Urothelium cell line (cell line): ENCODE results near the gene PRCP.
A peak's percentile ranks its signal among the peaks of the same experiment; 100 is the strongest.
"Not testable (repeated sequence)": the region's sequence is repeated elsewhere in the genome, so short reads cannot be mapped to it uniquely, and the experiment has no call there.

Experiments
- DNase-seq: peaks from one replicate; pipeline ENCODE4 v3.0.0; 2011; ENCODE audit warnings: low spot score, mixed read lengths
- FAIRE-seq: peaks from 2 replicates; lab custom pipeline; 2011; peaks lifted over from hg19 to GRCh38; lab: Jason Lieb, UNC

Gene PRCP

DNA sequence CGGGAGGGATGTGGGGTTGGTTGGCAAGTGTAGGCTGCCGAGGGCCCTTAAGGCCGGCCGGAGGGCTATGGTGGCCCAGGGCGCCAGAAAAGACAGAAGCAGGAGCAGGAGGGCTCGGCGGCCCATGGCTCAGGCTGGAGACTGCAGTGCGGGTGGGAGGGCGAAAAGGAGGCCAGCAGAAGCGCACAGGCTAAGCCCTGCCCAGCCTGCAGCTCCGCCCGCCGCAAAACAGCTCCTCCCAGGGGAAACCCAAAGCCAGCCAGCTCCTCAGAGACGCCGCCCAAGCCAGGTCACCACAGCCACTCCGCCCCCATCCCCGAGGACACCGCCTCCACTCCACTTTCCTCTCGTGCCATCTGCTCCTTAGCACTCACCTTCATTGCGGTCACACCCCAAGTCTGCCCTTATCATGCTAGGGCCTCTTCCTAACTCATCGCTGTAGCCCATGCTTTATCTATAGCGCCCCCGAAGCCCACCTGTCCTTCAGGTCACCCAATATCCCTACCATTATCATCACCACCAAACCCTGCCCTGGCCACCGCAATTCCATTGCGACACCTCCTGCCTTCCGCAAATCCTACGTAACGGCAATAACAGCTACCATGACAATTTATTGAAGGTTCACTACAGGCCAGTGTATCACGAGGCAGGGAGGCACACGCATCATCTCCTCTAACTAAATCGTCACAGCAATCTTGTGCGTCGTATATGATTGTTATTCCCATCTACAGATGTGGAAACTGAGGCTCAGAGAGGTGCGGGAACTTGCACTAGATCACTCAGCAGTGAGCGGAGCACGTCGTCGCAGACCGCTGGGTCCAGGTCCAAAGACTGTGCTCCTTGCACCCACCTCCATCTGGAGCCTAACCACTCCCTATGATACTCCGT, at the start of gene PRCP:
Gene PRCP (minus strand): TSS at position 154 of the 888 bp plus-strand sequence. CDS start 28 bp downstream, at position 126.
- FAIRE-seq, result peak; percentile 83
- DNase-seq, result peak; percentile 98

DNA sequence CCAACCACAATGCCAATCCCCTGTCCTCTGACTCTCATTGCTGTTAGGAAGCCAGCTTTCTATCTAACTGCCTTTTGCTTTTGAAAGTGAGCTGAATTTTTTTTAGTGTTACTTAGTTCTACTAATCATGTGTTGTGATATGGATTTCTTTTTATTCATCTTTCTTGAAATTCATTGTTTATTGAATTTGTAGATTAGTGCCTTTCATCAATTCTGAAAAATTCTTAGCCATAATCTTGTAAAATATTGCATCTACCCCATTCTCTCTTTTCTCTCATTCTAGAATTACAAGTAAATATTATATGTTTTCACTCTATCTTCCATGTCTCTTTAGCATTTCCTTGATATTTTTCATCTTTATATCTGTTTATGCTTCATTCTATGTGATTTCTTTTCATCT, 49.1 kb upstream of the PRCP start:
- FAIRE-seq, result no peak
- no peak for DNase-seq

DNA sequence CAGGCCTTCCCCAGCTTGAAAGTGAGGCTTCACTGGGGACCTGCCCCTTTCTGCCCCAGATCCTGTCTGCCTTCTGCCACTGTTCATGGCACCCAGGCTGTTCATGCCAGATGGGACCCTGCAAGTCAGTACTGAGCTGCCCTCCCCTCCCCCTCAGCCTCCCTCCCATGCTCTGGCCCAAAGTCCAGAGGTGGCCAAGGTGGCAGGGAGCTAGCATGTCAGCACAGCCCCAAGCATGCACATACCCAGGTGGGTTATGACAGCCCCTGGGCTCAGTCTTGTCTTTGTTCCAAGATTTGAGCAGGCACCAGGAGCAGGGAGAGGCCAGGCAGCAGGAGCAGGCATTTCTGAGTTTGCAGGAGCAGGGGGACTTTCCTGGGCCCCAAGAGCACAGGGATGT, 45.5 kb upstream of the PRCP start:
- no peak for DNase-seq
- no peak for FAIRE-seq

DNA sequence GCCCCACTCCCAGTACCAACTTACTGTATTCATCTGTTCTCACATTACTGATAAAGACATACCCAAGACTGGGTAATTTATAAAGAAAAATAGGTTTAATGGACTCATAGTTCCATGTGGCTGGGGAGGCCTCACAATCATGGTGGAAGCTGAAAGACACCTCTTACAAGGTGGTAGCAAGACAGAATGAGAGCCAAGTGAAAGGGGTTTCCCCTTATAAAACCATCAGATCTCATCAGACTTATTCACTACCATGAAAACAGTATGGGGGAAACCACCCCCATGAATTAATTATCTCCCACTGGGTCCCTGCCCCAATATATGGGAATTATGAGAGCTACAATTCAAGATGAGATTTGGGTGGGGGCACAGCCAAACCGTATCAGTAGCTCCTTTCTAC, 44.8 kb upstream of the PRCP start:
- not testable (repeated sequence) for DNase-seq

DNA sequence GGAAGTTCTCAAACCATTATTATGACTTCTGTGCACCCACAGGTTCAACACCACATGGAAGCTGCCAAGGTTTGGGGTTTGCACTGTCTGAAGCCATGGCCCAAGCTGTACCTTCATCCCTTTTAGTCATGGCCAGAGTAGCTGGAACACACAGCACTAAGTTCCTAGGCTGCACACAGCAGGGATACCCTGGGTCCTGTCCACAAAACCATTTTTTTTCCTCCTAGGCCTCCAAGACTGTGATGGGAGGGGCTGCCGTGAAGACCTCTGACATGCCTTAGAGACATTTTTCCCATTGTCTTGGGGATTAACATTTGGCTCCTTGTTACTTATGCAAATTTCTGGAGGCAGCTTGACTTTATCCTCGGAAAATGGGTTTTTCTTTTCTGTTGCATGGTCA, 44.0 kb upstream of the PRCP start:
- DNase-seq (no peak), FAIRE-seq (no peak)

More for the DNA sequence above, 44.8 kb upstream of the PRCP start:
- FAIRE-seq, result not testable (repeated sequence)

DNA sequence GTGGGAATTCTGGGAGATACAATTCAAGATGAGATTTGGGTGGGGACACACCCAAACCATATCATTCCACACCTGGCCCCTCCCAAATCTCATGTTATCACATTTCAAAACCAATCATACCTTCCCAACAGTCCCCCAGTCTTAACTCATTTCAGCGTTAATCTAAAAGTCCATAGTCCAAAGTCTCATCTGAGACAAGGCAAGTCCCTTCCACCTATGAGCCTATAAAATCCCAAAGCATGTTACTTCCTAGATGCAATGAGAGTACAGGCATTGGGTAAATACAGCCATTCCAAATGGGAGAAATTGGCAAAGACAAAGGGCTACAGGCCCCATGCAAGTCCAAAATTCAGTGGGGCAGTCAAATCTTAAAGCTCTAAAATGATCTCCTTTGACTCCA, 43.2 kb upstream of the PRCP start:
- DNase-seq, FAIRE-seq: not testable (repeated sequence)

DNA sequence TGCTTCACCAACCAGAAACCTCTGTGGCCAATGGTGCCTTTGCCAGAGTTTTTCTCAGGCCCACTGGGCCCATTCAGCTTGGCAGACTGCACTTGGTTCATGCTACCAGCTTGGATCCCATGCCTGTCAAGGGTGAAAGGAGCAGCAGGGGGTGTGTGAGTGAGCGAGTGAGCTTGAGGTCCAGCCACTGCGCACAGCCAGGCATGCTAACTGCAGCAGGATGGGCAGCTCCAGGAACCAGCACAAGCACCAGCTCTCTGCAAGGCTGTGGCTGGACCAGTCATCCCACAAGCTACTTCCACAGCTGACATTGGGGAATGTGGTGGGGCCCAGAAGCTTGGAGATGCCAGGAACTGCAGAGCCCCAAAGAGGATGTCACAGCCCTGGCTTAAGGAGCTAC, 42.1 kb upstream of the PRCP start:
- FAIRE-seq (no peak), DNase-seq (no peak)

DNA sequence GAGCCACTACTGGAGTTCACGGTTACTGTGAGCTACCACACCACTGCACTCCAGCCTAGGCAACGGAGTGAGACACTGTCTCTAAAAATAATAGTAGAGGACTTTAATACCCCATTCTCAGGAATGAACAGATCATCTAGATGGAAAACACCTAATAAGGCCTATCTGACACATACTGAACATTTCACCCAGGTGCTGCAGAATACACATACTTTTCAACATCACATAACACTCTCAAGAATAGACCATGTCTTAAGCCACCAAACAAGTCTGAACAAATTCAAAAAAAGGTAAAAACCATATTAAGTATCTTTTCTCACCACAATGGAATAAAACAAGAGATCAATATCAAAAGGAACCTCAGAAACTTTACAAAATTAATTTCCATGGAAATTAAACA, 39.2 kb upstream of the PRCP start:
- no peak for FAIRE-seq

DNA sequence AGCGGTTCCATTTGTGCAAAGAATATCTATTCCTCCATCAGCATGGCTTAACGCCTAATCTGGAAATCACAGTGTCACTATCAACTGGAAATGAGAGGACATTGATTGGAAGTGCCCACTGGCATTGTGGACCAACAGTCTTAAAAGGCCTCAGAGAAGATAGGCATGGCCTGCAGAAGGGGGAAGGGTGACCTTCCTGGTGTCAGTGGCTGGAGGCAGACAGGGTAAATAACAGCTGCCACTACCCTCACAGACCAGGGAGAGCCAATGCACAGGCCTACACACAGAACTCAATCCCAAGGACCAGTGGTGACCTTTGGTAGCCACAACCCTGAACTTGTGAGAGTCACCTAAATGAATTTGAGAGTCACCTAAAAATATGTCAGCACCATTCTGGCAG, 37.3 kb upstream of the PRCP start:
- DNase-seq (no peak), FAIRE-seq (no peak)

More for the DNA sequence above, 39.2 kb upstream of the PRCP start:
- no peak for DNase-seq

DNA sequence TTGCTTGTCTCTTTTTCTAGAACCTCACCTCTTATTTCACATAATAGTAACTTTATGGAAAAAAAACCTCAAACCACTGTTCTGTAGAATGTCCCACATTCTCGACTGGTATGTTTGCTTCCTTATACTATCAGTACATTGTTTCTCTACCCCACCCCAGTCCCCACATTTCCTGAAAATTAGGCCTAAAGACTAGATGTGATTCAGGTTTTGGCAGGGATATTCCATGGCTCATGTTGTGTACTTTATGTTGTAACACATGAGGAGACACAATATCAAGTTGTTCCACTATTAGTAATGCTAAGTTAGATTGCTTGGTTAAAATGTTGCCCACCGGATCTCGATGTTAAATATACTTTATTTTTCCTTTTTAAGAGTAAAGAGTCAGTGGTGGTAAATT, 36.0 kb upstream of the PRCP start:
- no peak for DNase-seq
- no peak for FAIRE-seq

DNA sequence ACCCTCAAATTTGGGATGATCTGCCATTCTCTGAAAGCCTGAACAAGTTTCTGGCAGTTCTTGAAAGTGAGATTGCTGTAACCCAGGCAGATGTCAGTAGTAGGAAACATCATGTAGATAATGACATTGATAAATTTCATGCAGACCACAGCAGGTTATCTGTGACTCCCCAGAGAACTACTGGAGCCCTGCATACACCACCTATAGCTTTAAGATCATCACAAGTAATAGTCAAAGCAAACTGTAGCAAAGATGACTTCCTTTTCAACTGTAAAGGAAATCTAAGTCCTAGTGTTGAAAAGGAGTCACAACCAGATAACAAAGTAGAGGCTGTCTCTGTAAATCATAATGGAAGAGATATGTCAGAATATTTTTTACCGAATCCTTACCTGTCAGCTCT, 32.3 kb upstream of the PRCP start:
- FAIRE-seq, result no peak
- DNase-seq, result no peak

DNA sequence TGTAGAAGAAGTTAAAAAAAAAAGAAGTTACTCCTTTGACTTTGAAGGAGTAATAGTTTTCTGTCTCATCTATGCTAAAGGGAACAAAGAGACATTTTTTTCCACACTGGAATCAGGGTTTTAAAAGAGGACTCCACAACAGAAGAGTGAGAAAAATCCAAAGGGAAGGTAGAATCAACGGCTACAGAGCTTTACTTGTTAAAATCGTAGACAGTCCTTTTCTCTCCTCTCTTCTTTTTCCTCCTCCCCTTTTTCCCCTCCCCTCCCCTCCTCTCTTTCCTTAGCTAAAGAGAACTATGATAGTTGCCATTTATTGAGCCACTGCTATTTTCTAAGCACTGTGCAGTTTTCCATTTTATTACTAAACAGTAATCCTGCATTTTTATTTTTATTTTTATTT, 30.5 kb upstream of the PRCP start:
- FAIRE-seq (no peak), DNase-seq (no peak)

DNA sequence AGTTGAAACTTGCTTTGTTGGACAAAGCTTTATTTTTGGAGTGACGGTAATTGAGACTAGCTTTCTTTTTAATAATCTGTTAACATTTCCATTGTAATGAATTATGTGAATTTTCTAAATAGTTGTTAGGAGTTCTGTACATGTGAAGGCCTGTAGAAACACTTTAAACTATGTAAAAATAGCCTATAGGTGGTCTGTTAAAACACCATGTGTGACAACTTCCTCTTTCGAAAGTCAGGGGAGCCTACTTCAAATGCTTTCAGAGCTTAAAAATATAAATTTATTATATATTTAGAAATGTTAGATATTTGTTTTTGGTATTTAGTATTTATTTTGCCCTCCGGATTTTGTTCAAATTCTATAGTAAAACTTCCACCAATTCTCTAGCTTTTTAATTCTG, 30.0 kb upstream of the PRCP start:
- FAIRE-seq, result no peak
- no peak for DNase-seq

DNA sequence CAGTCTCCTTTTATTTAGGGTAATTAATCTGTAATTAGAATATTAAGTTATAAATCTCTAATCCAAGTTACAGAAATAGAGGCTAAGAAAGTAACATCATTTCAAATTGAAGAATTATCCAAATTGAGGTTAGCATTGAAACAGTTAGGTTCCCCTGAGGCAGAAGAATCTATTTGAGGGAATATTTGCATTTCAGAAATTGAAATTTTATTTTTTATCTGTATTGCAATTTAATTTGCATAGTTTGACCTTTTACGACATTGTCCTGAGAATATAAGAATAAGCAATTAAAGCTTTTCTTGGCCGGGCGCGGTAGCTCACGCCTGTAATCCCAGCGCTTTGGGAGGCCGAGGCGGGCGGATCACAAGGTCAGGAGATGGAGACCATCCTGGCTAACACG, 28.9 kb upstream of the PRCP start:
- FAIRE-seq, result no peak
- no peak for DNase-seq

DNA sequence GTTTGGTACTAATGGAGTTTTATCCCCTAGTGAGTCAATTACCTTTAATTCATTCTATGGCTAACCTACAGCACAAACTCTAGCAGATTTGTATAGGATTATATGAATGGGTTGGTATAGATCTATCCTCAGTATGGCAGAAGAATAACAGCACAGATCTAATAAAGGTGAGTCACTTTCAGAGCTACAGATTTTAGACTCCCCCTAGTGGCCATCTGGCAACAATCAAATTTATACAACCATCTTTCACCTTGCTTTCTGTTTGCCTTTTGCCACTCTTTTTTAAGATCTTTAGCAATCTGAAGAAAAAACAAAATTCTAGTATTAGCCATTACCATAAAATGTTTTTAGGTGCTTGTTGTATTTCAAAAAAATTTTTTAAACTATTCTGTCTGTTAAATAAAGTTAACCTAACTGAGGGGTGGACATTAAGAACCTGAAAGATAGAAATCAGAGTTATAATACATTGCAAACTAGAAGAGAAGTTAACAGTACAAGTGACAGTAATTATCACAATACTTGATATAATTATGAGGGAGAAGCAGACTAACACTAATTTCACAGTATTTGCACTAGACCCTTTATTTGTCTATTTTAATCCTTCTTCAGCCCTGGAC, 27.1 kb upstream of the PRCP start:
- no peak for FAIRE-seq
- DNase-seq, result peak; percentile 64

DNA sequence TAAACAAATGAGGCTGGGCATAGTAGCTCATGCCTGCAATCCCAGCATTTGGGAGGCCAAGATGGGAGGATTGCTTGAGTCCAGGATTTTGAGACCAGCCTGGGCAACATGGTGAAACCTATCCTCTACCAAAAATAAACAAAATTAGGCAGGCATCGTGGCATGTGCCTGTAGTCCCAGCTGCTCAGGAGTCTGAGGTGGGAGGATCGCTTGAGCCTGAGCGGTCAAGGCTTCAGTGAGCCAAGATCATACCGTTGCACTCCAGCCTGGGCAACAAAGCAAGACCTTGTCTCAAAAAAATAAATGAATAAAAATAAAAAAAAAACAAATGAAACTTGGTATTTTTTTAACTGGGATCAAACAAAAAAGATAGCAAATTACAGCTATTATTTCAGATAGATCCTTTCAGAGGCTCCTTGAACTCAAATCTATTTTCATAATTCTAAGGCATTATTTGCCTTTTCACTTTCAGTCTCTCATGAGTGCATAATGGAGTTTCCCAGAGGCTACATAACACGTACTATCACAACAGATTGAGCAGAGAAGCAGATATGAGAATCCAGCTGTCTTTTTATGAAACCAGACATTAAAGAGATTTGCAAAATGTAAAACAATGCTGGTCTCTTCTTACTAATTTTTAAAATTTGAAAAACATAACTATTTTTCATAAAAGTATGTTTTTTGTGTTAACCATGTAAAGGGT, 24.4 kb upstream of the PRCP start:
- DNase-seq (no peak), FAIRE-seq (no peak)

DNA sequence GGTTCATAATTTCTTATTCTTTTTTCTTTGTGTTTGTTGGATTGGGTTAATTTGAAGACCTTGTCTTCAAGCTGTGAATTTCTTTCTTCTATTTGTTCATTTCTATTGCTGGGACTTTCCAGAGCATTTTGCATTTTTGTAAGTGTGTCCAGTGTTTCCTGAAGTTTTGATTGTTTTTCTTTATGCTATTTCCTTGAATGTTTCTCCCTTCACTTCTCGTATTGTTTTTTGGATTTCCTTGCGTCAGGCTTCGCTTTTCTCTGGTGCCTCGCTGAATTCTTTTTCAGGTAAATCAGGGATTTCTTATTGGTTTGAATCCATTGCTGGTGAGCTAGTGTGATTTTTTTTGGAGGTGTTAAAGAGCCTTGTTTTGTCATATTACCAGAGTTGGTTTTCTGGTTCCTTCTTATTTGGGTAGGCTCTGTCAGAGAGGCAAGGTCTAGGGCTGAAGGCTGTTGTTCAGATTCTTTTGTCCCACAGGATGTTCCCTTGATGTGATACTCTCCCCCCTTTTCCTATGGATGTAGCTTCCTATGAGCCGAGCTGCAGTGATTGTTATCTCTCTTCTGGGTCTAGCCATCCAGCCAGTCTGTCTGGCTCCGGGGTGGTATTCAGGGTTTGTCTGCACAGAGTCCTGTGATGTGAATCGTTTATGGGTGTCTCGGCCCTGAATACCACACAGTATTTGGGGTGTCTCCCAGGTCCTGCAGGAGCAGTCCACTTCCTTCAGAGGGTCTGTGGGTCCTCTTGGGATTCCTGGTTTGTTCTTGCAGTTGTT, 22.4 kb upstream of the PRCP start:
- not testable (repeated sequence) for FAIRE-seq, DNase-seq

DNA sequence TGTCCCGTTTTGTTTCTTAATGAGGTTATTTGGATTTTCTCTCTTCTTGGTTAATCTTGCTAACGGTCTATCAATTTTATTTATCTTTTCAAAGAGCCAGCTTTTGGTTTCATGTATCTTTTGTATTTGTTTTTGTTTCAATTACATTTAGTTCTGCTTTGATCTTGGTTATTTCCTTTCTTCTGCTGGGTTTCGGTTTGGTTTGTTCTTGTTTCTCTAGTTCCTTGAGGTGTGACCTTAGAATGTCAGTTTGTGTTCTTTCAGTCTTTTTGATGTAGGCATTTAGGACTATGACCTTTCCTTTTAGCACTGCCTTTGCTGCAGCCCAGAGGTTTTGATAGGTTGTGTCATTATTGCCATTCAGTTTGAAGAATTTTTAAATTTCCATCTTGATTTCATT, 20.0 kb upstream of the PRCP start:
- FAIRE-seq, DNase-seq: not testable (repeated sequence)

DNA sequence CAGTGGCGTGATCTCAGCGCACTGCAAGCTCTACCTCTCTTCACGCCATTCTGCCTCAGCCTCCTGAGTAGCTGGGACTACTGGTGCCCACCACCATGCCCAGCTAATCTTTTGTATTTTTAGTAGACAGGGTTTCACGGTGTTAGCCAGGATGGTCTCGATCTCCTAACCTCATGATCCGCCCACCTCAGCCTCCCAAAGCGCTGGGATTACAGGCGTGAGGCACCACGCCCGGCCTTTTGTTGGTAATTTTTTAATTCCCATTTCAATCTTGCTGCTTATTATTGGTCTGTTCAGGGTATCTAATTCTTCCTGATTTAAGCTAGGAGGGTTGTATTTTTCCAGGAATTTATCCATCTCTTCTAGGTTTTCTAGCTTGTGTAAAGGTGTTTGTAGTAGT, 19.6 kb upstream of the PRCP start:
- not testable (repeated sequence) for FAIRE-seq, DNase-seq

DNA sequence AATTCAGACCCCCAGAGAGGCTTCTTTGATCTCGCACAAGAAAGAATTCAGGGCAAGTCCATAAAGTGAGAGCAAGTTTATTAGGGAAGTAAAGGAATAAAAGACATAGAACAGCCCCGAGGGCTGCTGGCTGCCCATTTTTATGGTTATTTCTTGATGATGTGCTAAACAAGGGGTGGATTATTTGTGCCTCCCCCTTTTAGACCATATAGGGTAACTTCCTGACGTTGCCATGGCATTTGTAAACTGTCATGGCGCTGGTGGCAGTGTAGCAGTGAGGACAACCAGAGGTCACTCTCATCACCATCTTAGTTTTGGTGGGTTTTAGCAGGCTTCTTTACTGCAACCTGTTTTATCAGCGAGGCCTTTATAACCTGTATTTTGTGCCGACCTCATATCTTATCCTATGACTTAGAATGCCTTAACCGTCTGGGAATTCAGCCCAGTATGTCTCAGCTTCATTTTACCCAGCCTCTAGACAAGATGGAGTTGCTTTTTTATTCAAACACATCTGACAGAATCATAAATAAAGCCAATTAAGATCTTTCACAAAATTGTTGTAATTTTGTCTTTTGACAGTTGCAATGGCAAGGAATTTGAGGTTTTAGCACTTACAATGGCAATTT, 8.9 kb upstream of the PRCP start:
- no peak for DNase-seq
- FAIRE-seq, result no peak
